ENCODE results near the gene OR52K2.

OR52K2 gene

DNA sequence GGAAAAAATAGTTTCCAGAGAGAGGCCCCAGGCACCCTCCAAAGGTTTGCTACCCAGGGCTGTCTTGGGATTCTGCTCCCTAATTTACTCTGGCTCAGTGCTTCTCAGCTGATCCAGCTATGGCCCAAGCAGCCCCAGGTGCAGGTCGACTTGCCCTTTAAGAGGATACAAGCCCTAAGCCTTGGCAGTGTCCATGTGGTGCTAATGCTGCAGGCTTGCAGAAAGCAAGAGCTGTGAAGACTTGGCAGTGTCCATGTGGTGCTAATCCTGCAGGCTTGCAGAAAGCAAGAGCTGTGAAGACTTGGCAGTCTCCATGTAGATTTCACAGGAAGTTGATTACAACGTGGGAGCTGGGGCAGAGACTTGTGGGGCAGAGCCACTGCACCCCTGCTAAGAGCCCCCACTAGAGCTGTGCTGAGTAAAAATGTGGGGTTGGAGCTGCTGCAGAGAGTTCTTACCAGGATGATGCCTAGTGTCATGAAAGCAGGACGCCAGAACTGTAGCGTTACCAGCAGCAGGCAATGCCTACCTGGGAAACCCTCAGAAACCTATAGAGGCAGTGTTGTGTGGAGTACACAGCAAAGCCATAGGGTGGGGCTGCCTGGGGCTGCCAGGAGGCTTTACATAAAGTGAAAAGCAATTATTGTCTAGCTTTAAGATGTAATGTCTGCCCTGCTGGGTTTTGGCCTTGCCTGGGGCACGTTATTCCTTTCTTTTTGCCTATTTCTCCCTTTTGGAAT, 17.2 kb downstream of the OR52K2 start:
- ATAC-seq = no peak

DNA sequence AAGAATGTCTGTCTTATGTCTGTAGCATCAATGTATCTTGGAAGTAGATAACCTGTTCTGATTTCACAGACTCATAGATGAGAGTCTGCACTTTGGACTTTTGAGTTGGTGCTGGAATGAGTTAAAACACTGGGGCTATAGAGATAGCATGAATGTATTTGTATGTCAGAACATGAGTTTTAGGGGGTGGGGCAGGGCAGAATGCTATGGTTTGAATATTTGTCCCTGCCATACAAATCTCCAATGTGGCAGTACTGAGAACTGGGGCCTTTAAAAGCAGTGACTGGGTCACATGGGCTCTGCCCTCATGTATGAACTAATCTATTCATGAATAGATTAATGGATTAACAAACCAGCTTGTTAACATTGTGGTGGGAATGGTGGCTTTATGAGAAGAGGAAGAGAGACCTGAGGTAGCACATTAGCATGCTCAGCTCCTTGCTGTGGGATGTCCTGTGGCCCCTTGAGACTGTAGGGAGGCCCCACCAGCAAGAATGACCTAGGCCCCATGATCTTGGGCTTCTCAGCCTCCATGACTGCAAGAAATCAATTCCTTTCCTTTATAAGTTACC, 17.9 kb downstream of the OR52K2 start:
- TF ChIP-seq ISL1 (CRISPR knock-in tag; IDR thresholded peaks at IDR 0.05) (no peak), GLIS3 (CRISPR knock-in tag; IDR thresholded peaks at IDR 0.05) (no peak), ZNF565 (CRISPR knock-in tag; conservative IDR thresholded peaks at IDR 0.05; ENCODE audit: low read depth) (no peak), ZNF70 (CRISPR knock-in tag; IDR thresholded peaks at IDR 0.05) (no peak), ZC3H10 (CRISPR knock-in tag; IDR thresholded peaks at IDR 0.05) (no peak), RARB (CRISPR knock-in tag; IDR thresholded peaks at IDR 0.05) (no peak), SNAI2 (CRISPR knock-in tag; IDR thresholded peaks at IDR 0.05) (no peak)
- TF ChIP-seq, protein P1, sequence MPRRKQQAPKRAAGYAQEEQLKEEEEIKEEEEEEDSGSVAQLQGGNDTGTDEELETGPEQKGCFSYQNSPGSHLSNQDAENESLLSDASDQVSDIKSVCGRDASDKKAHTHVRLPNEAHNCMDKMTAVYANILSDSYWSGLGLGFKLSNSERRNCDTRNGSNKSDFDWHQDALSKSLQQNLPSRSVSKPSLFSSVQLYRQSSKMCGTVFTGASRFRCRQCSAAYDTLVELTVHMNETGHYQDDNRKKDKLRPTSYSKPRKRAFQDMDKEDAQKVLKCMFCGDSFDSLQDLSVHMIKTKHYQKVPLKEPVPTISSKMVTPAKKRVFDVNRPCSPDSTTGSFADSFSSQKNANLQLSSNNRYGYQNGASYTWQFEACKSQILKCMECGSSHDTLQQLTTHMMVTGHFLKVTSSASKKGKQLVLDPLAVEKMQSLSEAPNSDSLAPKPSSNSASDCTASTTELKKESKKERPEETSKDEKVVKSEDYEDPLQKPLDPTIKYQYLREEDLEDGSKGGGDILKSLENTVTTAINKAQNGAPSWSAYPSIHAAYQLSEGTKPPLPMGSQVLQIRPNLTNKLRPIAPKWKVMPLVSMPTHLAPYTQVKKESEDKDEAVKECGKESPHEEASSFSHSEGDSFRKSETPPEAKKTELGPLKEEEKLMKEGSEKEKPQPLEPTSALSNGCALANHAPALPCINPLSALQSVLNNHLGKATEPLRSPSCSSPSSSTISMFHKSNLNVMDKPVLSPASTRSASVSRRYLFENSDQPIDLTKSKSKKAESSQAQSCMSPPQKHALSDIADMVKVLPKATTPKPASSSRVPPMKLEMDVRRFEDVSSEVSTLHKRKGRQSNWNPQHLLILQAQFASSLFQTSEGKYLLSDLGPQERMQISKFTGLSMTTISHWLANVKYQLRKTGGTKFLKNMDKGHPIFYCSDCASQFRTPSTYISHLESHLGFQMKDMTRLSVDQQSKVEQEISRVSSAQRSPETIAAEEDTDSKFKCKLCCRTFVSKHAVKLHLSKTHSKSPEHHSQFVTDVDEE (CRISPR knock-in tag; IDR thresholded peaks at IDR 0.05) = no peak
- ATAC-seq = no peak

More for the DNA sequence above, 17.2 kb downstream of the OR52K2 start:
- no peak for TF ChIP-seq ZNF70 (CRISPR knock-in tag; IDR thresholded peaks at IDR 0.05)
- TF ChIP-seq TOX (CRISPR knock-in tag; IDR thresholded peaks at IDR 0.05; ENCODE audit: borderline replicate concordance) = no peak
- no peak for TF ChIP-seq ZNF8 (CRISPR knock-in tag; IDR thresholded peaks at IDR 0.05)
- TF ChIP-seq TCF4 (CRISPR knock-in tag; IDR thresholded peaks at IDR 0.05; ENCODE audit: borderline replicate concordance) = no peak
- TF ChIP-seq GLIS3 (CRISPR knock-in tag; IDR thresholded peaks at IDR 0.05) = no peak
- TF ChIP-seq SNAI2 (CRISPR knock-in tag; IDR thresholded peaks at IDR 0.05) = no peak
- no peak for TF ChIP-seq CSDC2 (CRISPR knock-in tag; IDR thresholded peaks at IDR 0.05)
- TF ChIP-seq ESRRG (CRISPR knock-in tag; IDR thresholded peaks at IDR 0.05) = no peak

DNA sequence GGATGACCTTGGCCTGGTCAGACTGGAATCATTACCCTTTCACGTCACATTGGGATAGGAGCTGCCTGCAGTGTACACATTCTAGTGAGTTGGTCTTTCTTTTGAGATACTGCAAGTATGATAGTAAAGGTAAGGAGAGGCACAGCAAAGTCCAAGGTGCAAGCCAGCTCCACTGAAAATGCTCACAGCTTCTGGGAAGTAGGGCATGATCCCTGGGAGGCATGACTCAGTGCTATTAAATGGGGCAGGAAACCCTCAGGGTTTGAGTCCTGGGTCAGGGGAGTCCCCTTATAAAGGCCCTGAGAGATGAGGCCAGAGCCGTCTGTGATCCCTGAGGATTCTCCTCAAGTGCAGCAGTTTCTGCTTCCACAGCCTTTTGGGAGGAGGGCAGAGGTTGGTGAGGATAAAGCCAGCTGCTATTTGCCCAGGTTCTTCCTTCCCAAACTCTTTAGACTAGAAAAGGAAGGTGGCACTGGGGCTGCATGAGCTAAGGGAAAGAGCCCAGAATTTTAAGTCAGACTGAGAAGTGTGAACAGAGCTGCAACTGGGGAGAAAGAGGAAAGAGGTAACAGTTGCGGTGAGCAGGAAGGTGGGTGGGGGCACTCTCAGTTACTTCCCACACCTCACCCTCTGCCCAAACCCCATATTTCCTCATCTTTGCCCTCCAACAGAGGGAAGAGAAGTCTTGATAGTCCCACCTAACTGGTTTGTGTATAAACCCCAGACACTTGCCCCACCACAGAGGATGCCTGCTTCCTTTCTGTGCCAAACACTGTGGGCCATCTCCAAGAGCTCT, 18.9 kb downstream of the OR52K2 start:
- TF ChIP-seq ESRRG (CRISPR knock-in tag; IDR thresholded peaks at IDR 0.05) (no peak), ARNTL (CRISPR knock-in tag; IDR thresholded peaks at IDR 0.05; ENCODE audit: borderline replicate concordance, low read depth) (no peak), ZNF70 (CRISPR knock-in tag; IDR thresholded peaks at IDR 0.05) (no peak), GLIS3 (CRISPR knock-in tag; IDR thresholded peaks at IDR 0.05) (no peak), PPARA (CRISPR knock-in tag; IDR thresholded peaks at IDR 0.05; ENCODE audit: borderline replicate concordance) (no peak), RARB (CRISPR knock-in tag; IDR thresholded peaks at IDR 0.05) (no peak), ZFP3 (CRISPR knock-in tag; IDR thresholded peaks at IDR 0.05) (no peak), BACH2 (CRISPR knock-in tag; IDR thresholded peaks at IDR 0.05; ENCODE audit: borderline replicate concordance) (no peak), OSR1 (CRISPR knock-in tag; IDR thresholded peaks at IDR 0.05) (no peak), ISL1 (CRISPR knock-in tag; IDR thresholded peaks at IDR 0.05) (no peak), ZNF565 (CRISPR knock-in tag; conservative IDR thresholded peaks at IDR 0.05; ENCODE audit: low read depth) (no peak), SNAI2 (CRISPR knock-in tag; IDR thresholded peaks at IDR 0.05) (no peak), CSDC2 (CRISPR knock-in tag; IDR thresholded peaks at IDR 0.05) (no peak), ZNF8 (CRISPR knock-in tag; IDR thresholded peaks at IDR 0.05) (no peak), ZFP30 (CRISPR knock-in tag; IDR thresholded peaks at IDR 0.05) (no peak), ZC3H10 (CRISPR knock-in tag; IDR thresholded peaks at IDR 0.05) (no peak), TOX (CRISPR knock-in tag; IDR thresholded peaks at IDR 0.05; ENCODE audit: borderline replicate concordance) (no peak)
- TF ChIP-seq, protein P2, sequence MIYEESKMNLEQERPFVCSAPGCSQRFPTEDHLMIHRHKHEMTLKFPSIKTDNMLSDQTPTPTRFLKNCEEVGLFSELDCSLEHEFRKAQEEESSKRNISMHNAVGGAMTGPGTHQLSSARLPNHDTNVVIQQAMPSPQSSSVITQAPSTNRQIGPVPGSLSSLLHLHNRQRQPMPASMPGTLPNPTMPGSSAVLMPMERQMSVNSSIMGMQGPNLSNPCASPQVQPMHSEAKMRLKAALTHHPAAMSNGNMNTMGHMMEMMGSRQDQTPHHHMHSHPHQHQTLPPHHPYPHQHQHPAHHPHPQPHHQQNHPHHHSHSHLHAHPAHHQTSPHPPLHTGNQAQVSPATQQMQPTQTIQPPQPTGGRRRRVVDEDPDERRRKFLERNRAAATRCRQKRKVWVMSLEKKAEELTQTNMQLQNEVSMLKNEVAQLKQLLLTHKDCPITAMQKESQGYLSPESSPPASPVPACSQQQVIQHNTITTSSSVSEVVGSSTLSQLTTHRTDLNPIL (CRISPR knock-in tag; IDR thresholded peaks at IDR 0.05; ENCODE audit: low read depth) = no peak
- TF ChIP-seq, protein P3, sequence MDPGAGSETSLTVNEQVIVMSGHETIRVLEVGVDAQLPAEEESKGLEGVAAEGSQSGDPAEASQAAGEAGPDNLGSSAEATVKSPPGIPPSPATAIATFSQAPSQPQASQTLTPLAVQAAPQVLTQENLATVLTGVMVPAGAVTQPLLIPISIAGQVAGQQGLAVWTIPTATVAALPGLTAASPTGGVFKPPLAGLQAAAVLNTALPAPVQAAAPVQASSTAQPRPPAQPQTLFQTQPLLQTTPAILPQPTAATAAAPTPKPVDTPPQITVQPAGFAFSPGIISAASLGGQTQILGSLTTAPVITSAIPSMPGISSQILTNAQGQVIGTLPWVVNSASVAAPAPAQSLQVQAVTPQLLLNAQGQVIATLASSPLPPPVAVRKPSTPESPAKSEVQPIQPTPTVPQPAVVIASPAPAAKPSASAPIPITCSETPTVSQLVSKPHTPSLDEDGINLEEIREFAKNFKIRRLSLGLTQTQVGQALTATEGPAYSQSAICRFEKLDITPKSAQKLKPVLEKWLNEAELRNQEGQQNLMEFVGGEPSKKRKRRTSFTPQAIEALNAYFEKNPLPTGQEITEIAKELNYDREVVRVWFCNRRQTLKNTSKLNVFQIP (CRISPR knock-in tag; IDR thresholded peaks at IDR 0.05; ENCODE audit: borderline replicate concordance, low read depth) = no peak
- TF ChIP-seq, protein P4, sequence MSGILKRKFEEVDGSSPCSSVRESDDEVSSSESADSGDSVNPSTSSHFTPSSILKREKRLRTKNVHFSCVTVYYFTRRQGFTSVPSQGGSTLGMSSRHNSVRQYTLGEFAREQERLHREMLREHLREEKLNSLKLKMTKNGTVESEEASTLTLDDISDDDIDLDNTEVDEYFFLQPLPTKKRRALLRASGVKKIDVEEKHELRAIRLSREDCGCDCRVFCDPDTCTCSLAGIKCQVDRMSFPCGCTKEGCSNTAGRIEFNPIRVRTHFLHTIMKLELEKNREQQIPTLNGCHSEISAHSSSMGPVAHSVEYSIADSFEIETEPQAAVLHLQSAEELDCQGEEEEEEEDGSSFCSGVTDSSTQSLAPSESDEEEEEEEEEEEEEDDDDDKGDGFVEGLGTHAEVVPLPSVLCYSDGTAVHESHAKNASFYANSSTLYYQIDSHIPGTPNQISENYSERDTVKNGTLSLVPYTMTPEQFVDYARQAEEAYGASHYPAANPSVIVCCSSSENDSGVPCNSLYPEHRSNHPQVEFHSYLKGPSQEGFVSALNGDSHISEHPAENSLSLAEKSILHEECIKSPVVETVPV (CRISPR knock-in tag; IDR thresholded peaks at IDR 0.05) = no peak
- no peak for ATAC-seq

Data from SK-N-SH treated with all-trans-retinoic acid at 6 μM for 48 hours (cell line).